Mucosa of descending colon (tissue), 3 donors: ENCODE results near the gene SLC38A6. TPM values are rescaled to one million over a fixed set of nuclear protein-coding genes. Genes with fewer than 3 reads are reported as not detected.

Experiments
- ATAC-seq: fragments of 200-7000 bp; cut with Tn5 transposase; one replicate; pipeline ENCODE4 v1.9.1; 2020; ENCODE audit warnings: mild to moderate bottlenecking, moderate library complexity
- DNase-seq, 3 donors: peaks; one replicate each; pipeline ENCODE4 v3.0.0-alpha.2; 2020
- H3K36me3 ChIP-seq: fragments of 200-600 bp; one replicate; pipeline ENCODE4 v1.8.0; 2021; ENCODE audit warnings: low read depth, mild to moderate bottlenecking
- H3K4me1 ChIP-seq: fragments of 200-600 bp; one replicate; pipeline ENCODE4 v1.8.0; 2021; ENCODE audit warnings: low read depth, mild to moderate bottlenecking
- H3K4me3 ChIP-seq: fragments of 200-600 bp; one replicate; pipeline ENCODE4 v1.8.0; 2021; ENCODE audit warnings: mild to moderate bottlenecking
- H3K9me3 ChIP-seq: fragments of 200-600 bp; one replicate; pipeline ENCODE4 v1.8.0; 2021; ENCODE audit warnings: mild to moderate bottlenecking
- CTCF ChIP-seq: fragments of 200-600 bp; IDR thresholded peaks from one replicate; pipeline ENCODE4 v1.8.0; 2022; ENCODE audit warnings: antibody characterized with exemption, mild to moderate bottlenecking
- intact Hi-C, 2 donors: fragments of 100-400 bp; cut with DNase I in 1 of 2; cut with micrococcal nuclease in 1 of 2; formaldehyde crosslinking; loops; one replicate each; pipeline versions ENCODE4 v1.11.0 to v1.11.1; 2022; cut with DNase I, micrococcal nuclease
- total RNA-seq, 3 donors: library from RNA; stranded (reverse); fragmentation: NEBNext Ultra II Directional in 2 of 3; extraction: Animal tissue kit (Norgen Biotek cat#: 25700) in 2 of 3; gene quantifications; one replicate each; pipeline versions ENCODE4 v1.2.1 to v1.2.4, GENCODE V29; 2021 to 2023
- donor health status: DM: no; HTN: no; CAD: no; lungs with moderate emphysema.
- donor health status: DM: no; HTN: no; CAD: no.
- donor health status: DM: no; HTN: yes; CAD: no.

Gene SLC38A6
- total RNA-seq, 3 donors from 2014 or later, result 7.4 to 13.6 (median 9.2) TPM

- TF ChIP-seq CTCF, result no peak
- Histone ChIP-seq H3K4me3 (no peak overlapping the region), H3K4me1 (no peaks in the 10 kb centered on the region), H3K9me3 (no peaks in the 10 kb centered on the region), H3K36me3 (no peaks in the 10 kb centered on the region)
- DNase-seq (no peak), ATAC-seq (no peak)
- intact Hi-C loops, result no loop called here
These were observed 50.0 kb downstream of the SLC38A6 start for GRCh38 chr14:61031026-61031425.

GRCh38 chr14:61033054-61033453, 52.0 kb downstream of the SLC38A6 start:
- intact Hi-C loops, result no loop called here

GRCh38 chr14:61033855-61034254, 52.8 kb downstream of the SLC38A6 start:
- TF ChIP-seq CTCF, result no peak
- Histone ChIP-seq H3K36me3 (no peaks in the 10 kb centered on the region), H3K4me3 (no peak overlapping the region), H3K9me3 (no peaks in the 10 kb centered on the region), H3K4me1 (no peaks in the 10 kb centered on the region)
- ATAC-seq (no peak), DNase-seq (no peak)
- intact Hi-C loops, result no loop called here

More at GRCh38 chr14:61033054-61033453, 52.0 kb downstream of the SLC38A6 start:
- DNase-seq (no peak), ATAC-seq (no peak)
- no peaks in the 10 kb centered on the region for H3K36me3 ChIP-seq
- TF ChIP-seq CTCF, result no peak
- H3K9me3 ChIP-seq, result no peaks in the 10 kb centered on the region
- H3K4me1 ChIP-seq, result no peaks in the 10 kb centered on the region
- H3K4me3 ChIP-seq, result no peak overlapping the region

- DNase-seq (peak in 1 of 3 donors; percentile 30), ATAC-seq (no peak)
- H3K4me3 ChIP-seq, result no peak overlapping the region
- H3K9me3 ChIP-seq, result no peaks in the 10 kb centered on the region
- intact Hi-C loops, result no loop called here
- TF ChIP-seq CTCF, result no peak
- H3K4me1 ChIP-seq, result no peaks in the 10 kb centered on the region
- no peaks in the 10 kb centered on the region for H3K36me3 ChIP-seq
These were observed 53.5 kb downstream of the SLC38A6 start for GRCh38 chr14:61034416-61035120.

DNA sequence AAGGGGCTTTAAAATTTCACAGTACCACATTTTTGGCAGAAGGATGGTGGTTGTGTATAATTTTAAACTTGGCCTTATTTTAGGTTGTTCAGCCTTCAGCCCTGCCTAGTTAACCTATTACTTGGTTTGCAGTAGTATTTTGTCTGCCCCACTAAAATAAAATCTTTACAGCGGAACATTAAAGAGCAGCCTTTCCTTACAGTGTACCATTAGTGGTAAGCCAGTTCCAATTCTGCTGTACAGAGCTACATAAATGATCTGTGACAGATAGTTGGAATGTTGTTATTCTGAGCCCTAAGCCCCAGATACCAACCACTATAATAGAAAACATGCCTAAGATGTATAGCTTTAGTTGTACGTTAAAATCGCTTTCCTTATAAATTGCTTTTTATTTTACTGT, 56.2 kb downstream of the SLC38A6 start:
- Histone ChIP-seq H3K4me1 (no peaks in the 10 kb centered on the region), H3K4me3 (no peak overlapping the region), H3K36me3 (no peaks in the 10 kb centered on the region), H3K9me3 (no peaks in the 10 kb centered on the region)
- no peak for TF ChIP-seq CTCF
- intact Hi-C loops, result no loop called here
- DNase-seq (no peak), ATAC-seq (no peak)
